IMR-90 (cell line): Measurements from ENCODE around the gene PDCD2. TPM values are rescaled to one million over a fixed set of nuclear protein-coding genes. Genes with fewer than 3 reads are reported as not detected.

ENCODE experiments used
- ATAC-seq: fragments of 200-7000 bp; cut with Tn5 transposase; 2 replicates; pipeline ENCODE4 v1.9.1; 2020; ENCODE audit warnings: low read depth, mild to moderate bottlenecking, moderate library complexity
- BruUV-seq: library from RNA; stranded (reverse); fragments of 400-500 nt; replicated peaks from 2 replicates; lab custom pipeline; 2021; lab: Mats Ljungman, UMichigan
- CTCF ChIA-PET: fragments of 300-600 bp; formaldehyde crosslinking; extraction: SDS; loops from one replicate; lab custom pipeline; 2021; ENCODE audit warnings: antibody characterized with exemption; lab: Yijun Ruan, JAX
- POLR2A ChIA-PET: fragments of 300-600 bp; sonication (Branson Sonifier 250); formaldehyde crosslinking; loops from one replicate; lab custom pipeline; 2022; ENCODE audit warnings: antibody characterized with exemption; ENCODE audit not compliant: unreplicated experiment; lab: Charles Lee
- DNase-seq: peaks from one replicate; pipeline ENCODE4 v3.0.0; 2013
- H2AFZ ChIP-seq: replicated peaks from 2 replicates; pipeline ENCODE3; 2013; ENCODE audit warnings: low read length, mild to moderate bottlenecking; ENCODE audit not compliant: poor library complexity
- H2AK5ac ChIP-seq: 2 replicates; pipeline ENCODE4 v1.6.1; 2013; ENCODE audit warnings: low read depth, low read length, inconsistent platforms
- H2AK9ac ChIP-seq: replicated peaks from 2 replicates; pipeline ENCODE3; 2013; ENCODE audit warnings: mild to moderate bottlenecking, low read depth, low read length, moderate library complexity; ENCODE audit not compliant: poor library complexity
- H2BK120ac ChIP-seq: 2 replicates; pipeline ENCODE4 v1.6.1; 2013; ENCODE audit warnings: low read depth, low read length, inconsistent platforms
- H2BK15ac ChIP-seq: 3 replicates; pipeline ENCODE4 v1.6.1; 2013; ENCODE audit warnings: low read depth, low read length, inconsistent platforms
- H2BK20ac ChIP-seq: 2 replicates; pipeline ENCODE4 v1.6.1; 2013; ENCODE audit warnings: low read depth, mild to moderate bottlenecking, inconsistent platforms, low read length, moderate library complexity
- H2BK5ac ChIP-seq: 2 replicates; pipeline ENCODE4 v1.6.1; 2013; ENCODE audit warnings: mild to moderate bottlenecking, low read depth, low read length, inconsistent platforms; ENCODE audit not compliant: poor library complexity, severe bottlenecking
- H3K14ac ChIP-seq: replicated peaks from 2 replicates; pipeline ENCODE4 v1.6.1; 2013; ENCODE audit warnings: low read depth, low read length, inconsistent platforms
- H3K18ac ChIP-seq: 2 replicates; pipeline ENCODE4 v1.6.1; 2013; ENCODE audit warnings: low read depth, low read length, control low read depth
- H3K23ac ChIP-seq: 2 replicates; pipeline ENCODE4 v1.6.1; 2013; ENCODE audit warnings: low read depth, low read length, inconsistent platforms
- H3K27ac ChIP-seq: 2 replicates; pipeline ENCODE4 v1.5.1; 2013; ENCODE audit warnings: mild to moderate bottlenecking, control low read depth, low read length; ENCODE audit not compliant: insufficient read depth
- H3K27me3 ChIP-seq: 2 replicates; pipeline ENCODE4 v1.6.1; 2013; ENCODE audit warnings: low read length; ENCODE audit not compliant: control insufficient read depth, insufficient read depth
- H3K36me3 ChIP-seq: 2 replicates; pipeline ENCODE4 v1.6.1; 2013; ENCODE audit warnings: low read length, mixed read lengths; ENCODE audit not compliant: control insufficient read depth, insufficient read depth
- H3K4ac ChIP-seq: 2 replicates; pipeline ENCODE4 v1.6.1; 2013; ENCODE audit warnings: low read depth, low read length, inconsistent platforms
- H3K4me1 ChIP-seq: 2 replicates; pipeline ENCODE4 v1.6.1; 2013; ENCODE audit warnings: low read length, mixed read lengths; ENCODE audit not compliant: control insufficient read depth, insufficient read depth
- H3K4me2 ChIP-seq: 2 replicates; pipeline ENCODE4 v1.6.1; 2013; ENCODE audit warnings: low read depth, mild to moderate bottlenecking, control low read depth, low read length, moderate library complexity
- H3K4me3 ChIP-seq: 2 replicates; pipeline ENCODE4 v1.5.1; 2013; ENCODE audit warnings: low read depth, mild to moderate bottlenecking, control low read depth, low read length, moderate library complexity; ENCODE audit not compliant: insufficient read depth
- H3K56ac ChIP-seq: 2 replicates; pipeline ENCODE4 v1.6.1; 2013; ENCODE audit warnings: low read length, inconsistent platforms; ENCODE audit not compliant: insufficient read depth; ENCODE audit errors: extremely low read depth
- H3K79me1 ChIP-seq, 2 experiments: 2 replicates each; pipeline ENCODE4 v1.6.1; 2013; ENCODE audit warnings: low read length in 2 of 2, inconsistent platforms in 1 of 2, low read depth in 1 of 2
- H3K9ac ChIP-seq: 2 replicates; pipeline ENCODE4 v1.6.1; 2013; ENCODE audit warnings: low read depth, low read length, control low read depth
- H3K9me1 ChIP-seq: 2 replicates; pipeline ENCODE4 v1.6.1; 2013; ENCODE audit warnings: low read length, inconsistent platforms; ENCODE audit not compliant: insufficient read depth
- H3K9me3 ChIP-seq: 2 replicates; pipeline ENCODE4 v1.6.1; 2013; ENCODE audit warnings: low read length; ENCODE audit not compliant: control insufficient read depth, insufficient read depth
- H4K20me1 ChIP-seq: 2 replicates; pipeline ENCODE4 v1.6.1; 2013; ENCODE audit warnings: low read length, inconsistent platforms; ENCODE audit not compliant: insufficient read depth
- H4K5ac ChIP-seq: 2 replicates; pipeline ENCODE4 v1.6.1; 2013; ENCODE audit warnings: mild to moderate bottlenecking, low read depth, low read length, control low read depth
- H4K8ac ChIP-seq, 2 experiments: 2 replicates each; pipeline ENCODE4 v1.6.1; 2013; ENCODE audit warnings: low read depth in 2 of 2, low read length in 2 of 2, control low read depth in 1 of 2, inconsistent platforms in 1 of 2
- H4K91ac ChIP-seq: 2 replicates; pipeline ENCODE4 v1.6.1; 2013; ENCODE audit warnings: low read depth, low read length, inconsistent platforms; ENCODE audit not compliant: insufficient read depth
- BHLHE40 ChIP-seq: fragments of 150-350 bp; IDR thresholded peaks from 2 replicates; pipeline ENCODE4 v1.6.1; 2016; ENCODE audit warnings: mild to moderate bottlenecking, low read depth, low read length
- CEBPB ChIP-seq: IDR thresholded peaks from 2 replicates; pipeline ENCODE4 v1.6.1; 2012; ENCODE audit warnings: low read depth, low read length, improper control_type of control experiment
- CHD1 ChIP-seq: IDR thresholded peaks from 2 replicates; pipeline ENCODE4 v1.6.1; 2012; ENCODE audit warnings: low read depth, low read length, improper control_type of control experiment
- CTCF ChIP-seq: conservative IDR thresholded peaks from 2 replicates; pipeline ENCODE4 v1.5.1; 2012; ENCODE audit warnings: mild to moderate bottlenecking, low read depth, low read length, improper control_type of control experiment
- ELK1 ChIP-seq: fragments of 150-350 bp; IDR thresholded peaks from 2 replicates; pipeline ENCODE4 v1.6.1; 2016; ENCODE audit warnings: low read depth, mild to moderate bottlenecking, low read length, moderate library complexity, borderline replicate concordance
- FOS ChIP-seq: fragments of 150-350 bp; IDR thresholded peaks from 2 replicates; pipeline ENCODE4 v1.6.1; 2016; ENCODE audit warnings: low read depth, low read length
- MAFK ChIP-seq: IDR thresholded peaks from 2 replicates; pipeline ENCODE4 v1.6.1; 2012; ENCODE audit warnings: low read depth, low read length, improper control_type of control experiment
- MAZ ChIP-seq: IDR thresholded peaks from 2 replicates; pipeline ENCODE4 v1.6.1; 2012; ENCODE audit warnings: low read depth, mild to moderate bottlenecking, low read length, improper control_type of control experiment, moderate library complexity, borderline replicate concordance
- MXI1 ChIP-seq: IDR thresholded peaks from 2 replicates; pipeline ENCODE4 v1.6.1; 2012; ENCODE audit warnings: low read depth, mild to moderate bottlenecking, low read length, moderate library complexity, borderline replicate concordance
- NFE2L2 ChIP-seq: fragments of 150-350 bp; IDR thresholded peaks from 2 replicates; pipeline ENCODE4 v1.6.1; 2016; ENCODE audit warnings: low read depth, mild to moderate bottlenecking, low read length
- POLR2A ChIP-seq: IDR thresholded peaks from 2 replicates; pipeline ENCODE4 v1.6.1; 2012; ENCODE audit warnings: mild to moderate bottlenecking, low read depth, low read length
- RAD21 ChIP-seq: IDR thresholded peaks from 2 replicates; pipeline ENCODE4 v1.6.1; 2012; ENCODE audit warnings: low read length, improper control_type of control experiment
- RCOR1 ChIP-seq: IDR thresholded peaks from 2 replicates; pipeline ENCODE4 v1.6.1; 2012; ENCODE audit warnings: mild to moderate bottlenecking, low read length, improper control_type of control experiment; ENCODE audit not compliant: insufficient replicate concordance
- RFX5 ChIP-seq: IDR thresholded peaks from 2 replicates; pipeline ENCODE4 v1.8.0; 2012; ENCODE audit warnings: low read depth, mild to moderate bottlenecking, low read length, moderate library complexity
- SMC3 ChIP-seq: fragments of 150-350 bp; IDR thresholded peaks from 2 replicates; pipeline ENCODE4 v1.6.1; 2016; ENCODE audit warnings: low read depth, mild to moderate bottlenecking, antibody characterized with exemption, low read length, moderate library complexity
- WGBS, 2 experiments: methylation state at CpG; one replicate each; pipeline versions ENCODE4 v1.1.5 to v1.1.7; 2013; ENCODE audit warnings: missing lambda C conversion rate in 2 of 2; ENCODE audit not compliant: insufficient read length in 1 of 2; ENCODE audit errors: extremely low coverage in 2 of 2; 5-methylcytosine and 5-hydroxymethylcytosine counted together
- dilution Hi-C: fragments of 300-500 bp; cut with HindIII; formaldehyde crosslinking; loops from one replicate; pipeline ENCODE4 v1.14.3; 2018; ENCODE audit warnings: low sequenced_read_pairs; ENCODE audit not compliant: unreplicated experiment
- in situ Hi-C: fragments of 300-500 bp; cut with MboI; formaldehyde crosslinking; loops from 3 replicates; pipeline ENCODE4 v1.14.3; 2019; ENCODE audit warnings: low sequenced_read_pairs, inconsistent platforms, mixed read lengths
- intact Hi-C: fragments of 100-400 bp; cut with micrococcal nuclease; formaldehyde crosslinking; loops from 2 replicates; pipeline ENCODE4 v1.10.0; 2022
- polyA plus RNA-seq, 3 experiments: library from polyadenylated mRNA; depleted of rRNA; stranded (reverse); fragments of >200 nt; gene quantifications; 2 replicates each; pipeline ENCODE4 v1.2.3, GENCODE V29; 2012; ENCODE audit warnings: low replicate concordance in 1 of 3
- total RNA-seq: library from RNA; depleted of rRNA; stranded (reverse); fragments of >200 nt; gene quantifications from 2 replicates; pipeline ENCODE4 v1.2.3, GENCODE V29; 2012
- TF ChIP-seq, protein P1 (sequence below): fragments of 150-350 bp; IDR thresholded peaks from 2 replicates; pipeline ENCODE4 v1.6.1; 2017; ENCODE audit warnings: mild to moderate bottlenecking, antibody characterized with exemption, low read length, low read depth

The PDCD2 gene
- total and polyA plus RNA-seq, 2 of the 4 experiments (the other 2 are of a cell fraction): 46.1 to 48.8 TPM

GRCh38 chr6:170561555-170561954 lies 22.9 kb downstream of the PDCD2 start:
- no peak overlapping the region for H2BK20ac ChIP-seq
- no peak overlapping the region for H3K27ac ChIP-seq
- H3K79me1 ChIP-seq: peaks cover 2 to 8% of the 10 kb centered on the region in 2 experiments; a peak in 2 of 4 replicates
- no peak overlapping the region for H2BK15ac ChIP-seq
- no peaks in the 10 kb centered on the region for H3K9me1 ChIP-seq
- H3K4me2 ChIP-seq: no peak overlapping the region
- H4K20me1 ChIP-seq: no peaks in the 10 kb centered on the region
- in situ Hi-C loops: no loop called here
- no peak overlapping the region for H3K56ac ChIP-seq
- H3K4me1 ChIP-seq: no peaks in the 10 kb centered on the region
- WGBS, 2 experiments: 100% methylated on average over 1 of the region's 4 CpGs; no CpG with 5 or more reads in 1 of the 2 experiments
- ChIA-PET POLR2A (no interaction called here), CTCF (no interaction called here)
- no TSS peak for BruUV-seq
- H3K18ac ChIP-seq: no peak overlapping the region
- no peaks in the 10 kb centered on the region for H3K27me3 ChIP-seq
- H4K8ac ChIP-seq: no peak overlapping the region
- H3K23ac ChIP-seq: no peak overlapping the region
- no peak overlapping the region for H4K5ac ChIP-seq
- intact Hi-C loops: no loop called here
- no peak overlapping the region for H3K4ac ChIP-seq
- DNase-seq (no peak), ATAC-seq (no peak)
- no peak overlapping the region for H4K91ac ChIP-seq
- H3K9ac ChIP-seq: no peak overlapping the region
- H2AFZ ChIP-seq: no peak overlapping the region
- H2BK5ac ChIP-seq: no peak overlapping the region
- peaks cover 23% of the 10 kb centered on the region for H3K36me3 ChIP-seq
- peak overlapping the region; percentile 79 for H2AK9ac ChIP-seq
- H3K4me3 ChIP-seq: no peak overlapping the region
- H3K9me3 ChIP-seq: no peaks in the 10 kb centered on the region
- no peak overlapping the region for H2AK5ac ChIP-seq
- TF ChIP-seq CHD1: no peak
- TF ChIP-seq RCOR1: no peak
- no peak for TF ChIP-seq CTCF
- TF ChIP-seq CEBPB: no peak
- TF ChIP-seq RAD21: no peak
- no peak for TF ChIP-seq BHLHE40
- TF ChIP-seq ELK1: no peak
- no peak for TF ChIP-seq RFX5
- no peak for TF ChIP-seq FOS
- TF ChIP-seq, protein P1, sequence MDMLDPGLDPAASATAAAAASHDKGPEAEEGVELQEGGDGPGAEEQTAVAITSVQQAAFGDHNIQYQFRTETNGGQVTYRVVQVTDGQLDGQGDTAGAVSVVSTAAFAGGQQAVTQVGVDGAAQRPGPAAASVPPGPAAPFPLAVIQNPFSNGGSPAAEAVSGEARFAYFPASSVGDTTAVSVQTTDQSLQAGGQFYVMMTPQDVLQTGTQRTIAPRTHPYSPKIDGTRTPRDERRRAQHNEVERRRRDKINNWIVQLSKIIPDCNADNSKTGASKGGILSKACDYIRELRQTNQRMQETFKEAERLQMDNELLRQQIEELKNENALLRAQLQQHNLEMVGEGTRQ: no peak
- TF ChIP-seq NFE2L2: no peak
- TF ChIP-seq SMC3: no peak
- TF ChIP-seq MAFK: no peak
- TF ChIP-seq MAZ: no peak
- TF ChIP-seq POLR2A: no peak
- no peak for TF ChIP-seq MXI1
- H3K14ac ChIP-seq: no peak overlapping the region
- dilution Hi-C loops: no loop called here
- H2BK120ac ChIP-seq: no peak overlapping the region
